HS-5 (cell line): ENCODE data around the gene DNMT3L.

Source experiments
- DNase-seq: peaks from one replicate; pipeline ENCODE4 v3.0.0-alpha.2; 2012; ENCODE audit warnings: low read depth

The DNMT3L gene

DNA sequence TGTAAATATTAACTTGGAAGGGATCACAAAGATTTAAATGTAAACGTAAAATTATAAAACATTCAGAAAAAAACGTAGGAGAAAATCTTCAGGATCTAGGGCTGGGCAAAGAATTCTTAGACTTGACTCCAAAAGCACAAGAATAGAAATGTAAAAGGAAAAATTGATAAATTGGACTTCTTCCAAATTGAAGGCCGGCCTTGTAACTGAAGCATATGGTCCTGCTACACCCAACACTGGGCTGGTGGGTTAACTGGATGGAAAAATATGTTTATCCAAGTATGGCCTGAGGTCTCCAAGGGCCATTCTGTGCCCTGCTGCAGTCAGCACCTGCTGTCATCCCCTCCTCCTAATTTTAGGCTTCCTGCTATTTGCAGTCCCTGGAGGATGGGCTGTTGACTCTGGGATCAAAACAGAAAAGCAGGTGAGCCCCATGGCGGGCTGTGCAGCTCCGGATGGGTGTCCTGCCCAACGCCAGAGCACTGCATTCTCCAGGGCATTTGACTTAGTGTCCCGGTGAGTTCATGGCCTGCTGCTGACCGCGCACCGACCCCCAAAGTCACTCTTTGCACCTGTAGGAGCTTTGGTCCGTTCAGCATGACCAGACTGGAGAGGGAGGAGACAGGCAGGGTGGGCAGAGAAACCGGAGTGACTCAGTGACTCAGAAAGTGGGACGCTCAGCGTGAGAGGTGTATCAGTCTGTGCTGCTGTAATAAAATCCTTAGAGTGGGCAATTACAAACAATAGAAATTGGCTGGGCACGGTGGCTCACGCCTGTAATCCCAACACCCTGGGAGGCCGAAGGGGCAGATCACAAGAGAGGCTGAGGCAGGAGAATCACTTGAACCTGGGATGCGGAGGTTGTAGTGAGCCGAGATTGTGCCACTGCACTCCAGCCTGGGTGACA lies 17.9 kb upstream of the DNMT3L start:
- no peak for DNase-seq

- DNase-seq, result no peak
Observed at GRCh38 chr21:44275041-44275440, 13.3 kb upstream of the DNMT3L start.

GRCh38 chr21:44273046-44273445 lies 11.3 kb upstream of the DNMT3L start:
- DNase-seq, result no peak

GRCh38 chr21:44272284-44272858 lies 10.7 kb upstream of the DNMT3L start:
- no peak for DNase-seq

GRCh38 chr21:44271558-44272283 lies 10.0 kb upstream of the DNMT3L start:
- DNase-seq, result no peak

DNA sequence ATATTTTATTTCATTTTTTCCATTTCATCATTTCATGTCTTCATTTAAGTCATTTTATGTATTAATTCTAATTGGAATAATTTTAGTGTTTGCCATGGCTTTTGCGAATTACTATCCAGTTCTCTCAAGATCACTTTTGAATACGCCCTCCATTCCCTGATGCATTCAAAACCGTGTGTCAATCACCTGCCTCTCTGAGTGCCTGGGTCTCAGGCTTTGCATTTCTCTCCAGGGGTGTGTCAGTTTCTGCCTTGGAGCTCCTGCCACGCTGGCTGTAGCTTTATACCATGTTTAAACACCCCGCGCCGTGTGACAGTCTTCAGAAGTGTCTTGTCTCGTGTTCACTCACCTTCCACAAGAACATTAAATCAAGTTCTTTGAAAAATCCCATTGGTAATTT lies 7.4 kb upstream of the DNMT3L start:
- DNase-seq, result no peak

GRCh38 chr21:44267655-44268142 lies 6.0 kb upstream of the DNMT3L start:
- DNase-seq, result no peak

GRCh38 chr21:44265734-44266270 lies 4.1 kb upstream of the DNMT3L start:
- no peak for DNase-seq

DNA sequence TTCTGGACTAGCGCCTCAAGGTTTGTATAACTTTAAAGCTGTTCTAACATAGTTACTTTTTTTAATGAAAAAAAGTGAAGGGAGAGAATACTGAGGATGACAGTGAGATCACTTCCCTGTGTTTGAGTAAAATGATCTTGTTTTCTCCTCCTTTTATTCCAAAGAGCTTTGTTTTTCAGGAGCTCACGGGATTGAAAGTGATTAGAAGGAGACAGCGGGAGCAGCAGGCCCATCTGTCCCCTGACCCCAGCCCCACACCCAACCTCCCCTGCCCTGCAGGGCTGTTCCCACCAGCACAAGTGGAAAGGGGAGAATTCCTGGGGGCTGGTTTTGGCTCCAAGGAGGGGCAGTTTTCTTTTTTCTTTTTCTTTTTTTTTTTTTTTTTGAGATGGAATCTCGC lies 2.1 kb upstream of the DNMT3L start:
- no peak for DNase-seq

GRCh38 chr21:44263221-44263760 lies 1.6 kb upstream of the DNMT3L start:
- DNase-seq, result no peak

GRCh38 chr21:44262338-44263056 lies 800 bp upstream of the DNMT3L start:
- no peak for DNase-seq

GRCh38 chr21:44260791-44261631 lies 686 bp downstream of the DNMT3L start:
- DNase-seq, result no peak

GRCh38 chr21:44260066-44260465 lies 1.6 kb downstream of the DNMT3L start:
- DNase-seq, result no peak

DNA sequence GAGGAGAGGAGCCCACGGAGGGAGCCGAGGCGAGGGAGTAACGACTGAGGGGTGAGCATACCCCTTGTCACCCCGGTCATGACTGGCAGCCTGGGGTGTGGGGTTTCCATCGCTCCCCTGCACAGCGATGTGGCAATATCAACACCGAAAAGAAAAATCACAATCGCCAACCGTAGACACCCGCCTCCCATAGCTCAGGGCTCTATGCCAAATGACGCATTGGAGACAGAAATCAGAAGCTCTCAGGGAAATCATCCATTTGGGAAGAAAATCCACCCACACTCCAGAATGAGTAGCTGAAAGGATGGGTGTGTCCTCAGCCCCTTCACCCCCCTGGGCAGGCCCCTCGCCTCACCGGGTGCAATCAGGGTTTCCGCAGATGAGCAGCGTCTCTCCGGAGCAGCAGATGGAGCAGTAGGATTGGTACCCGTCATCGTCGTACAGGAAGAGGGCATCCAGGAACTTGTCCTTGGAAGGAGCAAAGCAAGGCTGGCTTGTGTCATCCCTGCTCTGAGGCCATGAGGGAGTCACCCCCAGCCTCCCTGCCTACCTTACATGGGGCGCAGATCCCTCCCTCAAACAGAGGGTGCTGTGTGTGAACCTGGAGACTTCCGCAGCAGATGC lies 2.5 kb downstream of the DNMT3L start:
- no peak for DNase-seq

GRCh38 chr21:44258056-44258725 lies 3.5 kb downstream of the DNMT3L start:
- no peak for DNase-seq

GRCh38 chr21:44255511-44255981 lies 6.2 kb downstream of the DNMT3L start:
- DNase-seq, result no peak

DNA sequence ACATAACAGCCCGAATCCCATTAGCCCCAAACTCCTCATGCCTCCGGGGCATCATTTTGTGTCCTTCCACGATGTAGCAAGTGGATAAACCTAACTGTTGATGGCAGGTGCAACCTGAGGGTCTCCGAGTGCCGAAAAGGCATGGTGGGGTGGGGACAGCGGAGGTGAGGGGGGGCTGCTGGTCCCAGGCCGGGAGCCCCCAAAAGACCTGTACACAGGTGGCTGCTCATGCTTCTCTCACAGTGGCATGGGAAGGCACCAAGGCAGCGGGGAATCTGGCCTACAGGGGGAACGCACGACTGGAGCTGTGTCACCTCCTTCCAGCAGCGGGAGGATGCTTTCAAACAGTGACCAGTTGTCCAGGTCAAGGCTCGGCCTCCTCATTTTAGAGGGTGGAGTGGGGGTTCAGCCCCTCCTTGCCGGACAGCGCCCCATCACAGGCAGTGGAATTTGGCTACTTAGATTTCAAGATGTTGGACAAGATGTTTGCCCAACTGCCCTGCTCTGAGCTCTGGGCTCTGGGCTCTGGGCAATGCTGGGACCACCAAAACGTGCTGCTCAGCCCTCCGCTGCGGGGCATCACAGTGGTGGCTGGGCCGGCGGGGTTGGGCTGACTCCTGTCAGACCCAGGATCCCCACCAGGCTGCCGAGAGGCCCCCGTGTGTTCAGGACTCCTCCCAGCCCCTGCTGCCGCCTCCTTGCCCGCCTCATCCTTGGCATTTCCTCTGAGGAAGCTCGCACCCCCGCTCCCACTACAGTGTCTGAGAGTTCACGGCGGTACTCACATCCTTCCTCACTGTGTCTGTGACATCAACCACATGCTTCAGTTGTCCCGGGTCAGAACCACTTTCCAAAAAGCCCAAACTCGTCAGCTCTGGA lies 7.6 kb downstream of the DNMT3L start:
- DNase-seq, result no peak
